GM19438 (cell line): ENCODE data around the gene NFIA.
"Not testable (repeated sequence)": the region's sequence is repeated elsewhere in the genome, so short reads cannot be mapped to it uniquely, and the experiment has no call there.

Source experiments
- ATAC-seq: cut with Tn5 transposase; IDR thresholded peaks from one replicate; pipeline ENCODE4 v1.9.1; 2021; ENCODE audit warnings: low read depth; ENCODE audit not compliant: unreplicated experiment

NFIA gene

DNA sequence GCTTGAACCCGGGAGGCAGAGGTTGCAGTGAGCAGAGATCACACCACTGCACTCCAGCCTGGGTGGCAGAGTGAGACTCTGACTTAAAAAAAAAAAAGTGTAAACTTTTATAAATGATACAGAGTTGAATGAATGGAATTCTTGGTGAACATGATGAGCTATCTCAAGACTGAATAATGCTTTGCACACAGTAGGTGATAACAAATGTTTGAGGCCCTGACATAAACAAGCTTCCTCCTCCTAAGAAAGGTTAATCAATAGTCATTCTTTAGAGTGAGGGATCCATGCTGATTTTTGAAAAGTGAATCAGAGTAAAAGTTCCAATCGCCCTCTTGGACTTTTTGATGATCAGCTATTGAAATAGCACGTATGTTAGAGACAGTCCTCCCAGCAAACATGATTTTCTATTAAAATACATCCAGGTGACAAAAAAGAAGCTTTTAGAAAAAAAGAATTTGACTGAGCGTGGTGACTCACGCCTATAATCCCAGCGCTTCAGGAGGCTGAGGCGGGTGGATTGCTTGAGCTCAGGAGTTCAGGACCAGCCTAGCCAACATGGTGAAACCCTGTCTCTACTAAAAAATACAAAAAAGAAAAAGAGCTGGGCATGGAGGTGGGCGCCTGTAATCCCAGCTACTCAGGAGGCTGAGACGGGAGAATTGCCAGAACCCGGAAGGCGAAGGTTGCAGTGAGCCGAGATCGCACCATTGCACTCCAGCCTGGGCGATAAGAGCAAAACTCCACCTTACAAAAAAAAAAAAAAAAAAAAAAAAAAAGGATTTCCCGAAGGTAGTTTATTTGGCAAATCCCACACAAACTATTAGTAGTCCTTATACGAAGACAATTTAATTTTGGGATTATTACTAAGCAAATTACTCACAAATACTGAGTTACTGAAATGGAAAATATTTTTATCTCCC is 181.8 kb downstream of the NFIA start:
- ATAC-seq, result no peak

DNA sequence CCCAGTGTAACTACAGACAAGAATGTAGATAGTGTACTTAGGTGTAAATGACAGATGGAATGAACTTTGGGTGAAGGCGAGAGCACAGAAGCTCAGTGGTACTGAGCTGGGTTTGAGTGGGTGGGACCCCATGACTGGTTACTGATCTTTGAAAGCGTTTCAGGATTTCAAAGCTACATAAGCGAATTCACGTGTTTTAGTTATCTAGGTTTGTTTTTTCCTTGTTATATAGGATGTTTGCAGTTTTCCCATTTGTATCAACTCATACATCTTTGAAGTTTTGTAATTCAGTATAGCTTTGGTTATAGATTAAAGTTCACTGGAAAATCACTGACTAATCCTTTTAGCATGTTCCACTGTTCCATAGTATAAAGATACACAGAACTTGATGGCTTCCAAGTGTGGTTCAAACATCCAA is 182.5 kb downstream of the NFIA start:
- no peak for ATAC-seq

DNA sequence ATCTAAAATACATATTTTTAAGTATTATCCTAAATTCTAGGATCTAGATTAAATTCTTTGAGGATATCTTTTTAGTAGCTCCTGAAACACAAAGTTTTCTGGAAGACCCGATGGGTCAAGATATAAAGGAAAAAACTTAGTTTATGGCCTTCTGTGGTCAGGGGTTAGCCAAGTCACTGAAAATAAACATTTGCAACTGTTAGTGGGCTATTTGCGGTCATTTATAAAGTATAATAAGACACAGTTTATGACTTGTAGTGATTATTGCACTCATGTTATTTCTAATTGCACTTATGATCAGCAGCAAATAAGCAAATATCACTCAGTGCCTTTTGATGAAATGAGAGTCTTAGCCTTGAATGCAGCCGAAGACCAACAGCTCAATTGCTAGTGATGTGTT is 183.3 kb downstream of the NFIA start:
- ATAC-seq, result no peak

DNA sequence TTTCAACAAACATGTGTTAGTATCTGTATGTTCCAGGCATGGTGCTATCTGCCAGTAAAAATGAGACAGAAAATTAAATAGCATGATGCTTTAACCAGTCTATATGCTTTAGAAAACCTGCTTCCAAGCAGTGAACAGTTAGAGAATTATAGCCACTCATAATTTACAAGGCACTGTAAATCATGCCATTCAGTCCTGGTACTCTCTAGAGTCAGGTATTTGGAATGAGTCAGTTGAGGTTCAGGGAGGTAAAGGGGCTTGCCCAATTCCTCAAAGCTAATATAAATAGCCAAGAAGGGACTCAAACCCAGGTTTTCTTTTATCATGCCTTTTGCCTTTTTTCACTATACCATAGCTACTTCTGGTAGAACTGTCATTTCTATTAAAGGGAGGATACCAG is 184.4 kb downstream of the NFIA start:
- ATAC-seq, result no peak

DNA sequence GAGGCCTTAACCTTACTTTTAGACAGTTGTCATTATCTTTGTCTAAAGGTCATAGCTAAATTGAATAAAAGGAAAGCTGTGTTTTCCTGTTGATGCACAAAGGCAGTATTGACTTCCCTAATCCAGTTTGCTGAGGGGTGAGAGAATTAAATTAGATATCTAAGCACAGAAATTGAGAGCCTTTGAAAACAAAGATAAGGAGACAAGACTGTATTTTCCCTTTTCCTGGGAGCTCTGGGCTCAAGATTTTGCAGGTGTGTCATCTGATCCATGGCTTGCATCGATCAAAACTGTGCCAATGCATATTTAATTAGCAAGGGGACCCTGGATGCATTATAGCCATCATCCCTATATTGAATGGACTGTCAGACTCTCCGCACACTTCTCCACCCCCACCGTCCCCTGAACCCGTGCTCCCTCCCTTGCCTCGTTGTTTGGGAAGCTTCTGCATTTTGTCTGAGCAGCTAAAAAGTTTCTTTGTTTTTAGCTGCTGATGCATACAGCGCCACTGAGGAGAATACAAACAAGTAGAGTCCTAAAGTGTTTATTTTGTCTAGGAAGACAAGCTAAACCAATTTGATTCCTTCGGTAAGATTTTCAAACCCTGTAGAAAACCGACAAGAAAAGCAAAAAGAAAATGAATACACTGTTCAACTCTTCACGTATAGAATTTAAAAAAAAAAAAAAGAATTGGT is 186.3 kb downstream of the NFIA start:
- ATAC-seq, result no peak

DNA sequence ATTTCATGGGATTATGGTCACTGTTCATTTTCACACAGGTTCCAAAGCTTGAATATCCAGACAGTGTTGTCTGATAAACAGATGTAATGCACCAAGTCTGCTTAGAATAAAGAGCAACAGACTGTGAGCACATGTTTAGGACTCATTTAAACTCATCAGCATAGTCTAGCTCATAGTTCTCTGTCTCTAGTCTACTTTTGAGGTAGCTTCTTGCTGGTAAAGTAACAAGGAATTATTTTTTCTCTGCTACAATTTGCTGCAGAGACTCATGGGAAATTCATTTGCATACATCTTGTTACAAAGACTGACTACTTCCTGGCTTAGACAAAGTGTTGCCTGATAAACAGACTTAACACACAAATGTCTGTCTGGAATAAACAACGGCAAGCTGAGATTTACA is 187.2 kb downstream of the NFIA start:
- no peak for ATAC-seq

DNA sequence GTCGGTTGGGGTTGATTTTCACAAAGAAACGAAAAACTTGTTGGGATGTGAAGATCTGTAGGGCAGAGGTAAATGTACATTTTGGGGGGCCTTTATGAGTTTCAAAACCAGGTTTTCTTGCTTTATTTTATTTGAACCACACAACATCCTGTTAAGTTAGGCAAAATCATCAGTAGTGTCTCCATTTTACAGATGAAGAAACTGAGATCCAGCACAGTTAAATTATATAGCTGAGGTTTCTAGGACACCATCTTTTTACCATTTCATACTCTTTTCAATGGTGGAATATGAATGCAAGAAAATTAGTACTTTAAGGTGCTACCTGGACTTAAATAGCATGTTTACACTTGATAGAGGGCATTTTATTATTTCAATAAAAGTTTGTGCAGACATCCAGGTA is 187.7 kb downstream of the NFIA start:
- ATAC-seq, result no peak

DNA sequence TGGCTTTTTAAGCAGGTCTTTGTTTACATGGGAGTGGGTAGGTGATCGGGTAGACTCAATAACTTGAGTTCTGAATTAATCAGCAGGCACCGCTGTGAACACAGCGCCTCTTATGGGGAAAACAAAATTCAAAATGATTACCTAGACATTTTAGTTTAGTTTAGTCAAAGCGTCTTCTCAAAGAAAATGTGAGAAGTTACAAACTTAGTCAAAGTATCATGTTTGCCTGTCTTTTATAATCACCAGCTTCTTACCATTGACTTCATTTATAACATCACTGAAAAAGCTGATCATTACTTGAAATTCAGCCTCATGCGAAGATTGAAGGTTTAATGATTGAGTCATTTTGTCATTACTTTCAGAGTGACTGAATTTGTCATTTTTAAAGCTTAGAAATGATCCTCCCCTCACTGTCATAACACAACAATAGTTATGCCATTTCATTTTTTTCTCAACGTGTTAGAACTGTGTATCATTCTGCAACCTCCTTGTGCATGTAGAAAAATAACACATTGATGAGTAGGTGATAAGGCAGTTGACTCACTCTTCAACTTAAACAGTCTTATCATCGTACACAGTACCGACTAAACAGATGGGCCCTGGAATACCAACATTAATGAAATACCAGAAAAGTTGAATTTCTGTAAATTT is 188.5 kb downstream of the NFIA start:
- ATAC-seq, result no peak

DNA sequence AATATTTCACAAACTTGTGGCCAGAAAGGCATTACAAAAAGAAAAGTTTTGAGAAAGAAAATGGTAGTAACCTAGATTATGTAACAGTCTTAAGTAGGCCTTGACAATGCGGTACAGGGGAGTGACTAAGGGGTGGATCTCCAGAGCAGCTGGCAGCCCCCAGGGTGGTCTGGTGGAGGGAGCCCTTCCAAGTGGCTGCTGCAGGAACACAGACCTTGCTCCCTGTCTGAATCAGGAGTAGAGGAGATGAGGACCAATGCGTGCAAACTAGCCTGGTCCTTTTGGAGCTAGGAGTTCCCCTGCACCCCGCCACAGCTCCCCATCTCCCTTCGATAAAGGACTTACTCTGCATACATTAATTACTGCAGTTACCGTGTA is 189.0 kb downstream of the NFIA start:
- no peak for ATAC-seq

DNA sequence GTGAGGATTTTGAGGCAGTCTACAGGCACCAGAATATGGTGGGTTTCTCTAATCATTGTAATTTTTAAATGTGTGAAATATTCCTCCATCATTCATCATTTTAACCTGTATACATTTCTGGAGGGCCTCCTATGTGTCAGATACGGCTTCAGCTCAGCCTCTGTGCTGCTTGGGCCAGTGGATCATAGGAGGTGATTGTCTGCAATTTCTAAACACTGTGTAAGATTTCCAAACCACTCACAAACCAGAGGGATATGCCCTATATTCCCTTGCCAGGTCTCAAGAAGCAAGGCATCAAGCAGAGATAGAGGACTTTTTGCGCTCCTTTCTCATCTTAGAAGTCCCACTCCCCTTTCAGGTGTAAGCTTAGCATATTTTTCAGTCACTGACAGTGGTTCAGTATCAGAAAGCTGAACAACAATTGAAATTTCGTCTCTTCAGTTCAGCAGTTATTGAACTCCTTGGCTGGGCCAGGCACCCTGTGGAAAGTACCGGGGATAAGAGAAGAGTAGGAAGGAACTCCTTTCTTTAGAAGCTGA is 190.9 kb downstream of the NFIA start:
- ATAC-seq, result no peak

DNA sequence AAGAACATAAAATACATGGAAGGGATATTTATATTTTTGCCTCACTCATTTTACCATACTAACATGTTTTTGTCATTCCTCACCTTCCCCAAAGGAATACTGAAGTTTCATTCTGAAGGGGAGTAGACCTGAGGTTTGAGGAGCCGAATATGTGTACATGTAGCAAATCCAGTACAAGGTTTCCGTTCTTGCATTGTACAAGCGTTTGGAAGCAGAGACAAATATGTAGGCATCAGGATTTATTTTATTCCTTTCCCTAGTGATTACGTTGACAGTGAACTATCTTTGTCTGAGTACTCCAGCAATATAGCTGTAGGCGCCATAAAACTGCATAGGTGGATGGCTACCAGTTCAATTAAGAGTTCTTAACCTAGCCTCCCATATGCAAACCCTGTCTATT is 191.5 kb downstream of the NFIA start:
- ATAC-seq, result no peak

DNA sequence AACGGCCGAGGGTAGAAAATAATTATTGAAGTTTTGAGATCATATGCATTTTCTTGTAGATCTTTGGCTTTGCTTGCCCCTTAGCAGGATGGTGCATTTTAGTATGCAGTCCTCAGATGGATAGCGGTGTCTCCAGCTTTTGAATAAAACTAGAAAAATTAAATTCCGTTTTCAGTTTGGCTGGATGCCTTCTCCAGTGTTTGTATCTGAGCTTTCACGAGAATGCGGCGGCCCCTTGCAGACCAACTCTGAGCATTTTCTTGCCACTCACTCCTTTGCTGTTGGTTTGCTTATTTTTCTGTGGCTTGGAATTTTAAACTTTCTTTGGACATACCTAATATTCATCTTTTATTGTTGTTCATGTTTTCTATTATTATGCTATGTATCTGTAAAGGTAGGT is 192.6 kb downstream of the NFIA start:
- no peak for ATAC-seq

DNA sequence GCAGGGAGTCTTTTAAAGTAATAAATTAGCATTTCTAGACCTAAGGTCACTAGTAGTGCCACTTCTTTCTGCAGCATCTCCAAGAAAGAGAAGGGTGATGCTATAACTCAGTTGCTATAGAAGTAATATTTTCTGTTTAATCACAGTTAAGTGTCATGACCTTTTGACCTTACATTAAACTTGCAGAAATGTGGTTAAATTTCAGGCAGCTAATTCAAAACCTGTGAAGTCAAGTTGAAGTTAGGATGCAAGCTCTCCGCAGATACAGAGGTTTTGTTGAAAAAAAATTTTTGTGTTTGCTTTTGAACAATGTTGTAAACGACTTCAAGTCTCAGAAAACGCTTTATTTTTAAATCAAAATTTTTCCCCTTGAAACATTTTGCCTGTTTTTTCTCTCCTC is 193.9 kb downstream of the NFIA start:
- no peak for ATAC-seq

DNA sequence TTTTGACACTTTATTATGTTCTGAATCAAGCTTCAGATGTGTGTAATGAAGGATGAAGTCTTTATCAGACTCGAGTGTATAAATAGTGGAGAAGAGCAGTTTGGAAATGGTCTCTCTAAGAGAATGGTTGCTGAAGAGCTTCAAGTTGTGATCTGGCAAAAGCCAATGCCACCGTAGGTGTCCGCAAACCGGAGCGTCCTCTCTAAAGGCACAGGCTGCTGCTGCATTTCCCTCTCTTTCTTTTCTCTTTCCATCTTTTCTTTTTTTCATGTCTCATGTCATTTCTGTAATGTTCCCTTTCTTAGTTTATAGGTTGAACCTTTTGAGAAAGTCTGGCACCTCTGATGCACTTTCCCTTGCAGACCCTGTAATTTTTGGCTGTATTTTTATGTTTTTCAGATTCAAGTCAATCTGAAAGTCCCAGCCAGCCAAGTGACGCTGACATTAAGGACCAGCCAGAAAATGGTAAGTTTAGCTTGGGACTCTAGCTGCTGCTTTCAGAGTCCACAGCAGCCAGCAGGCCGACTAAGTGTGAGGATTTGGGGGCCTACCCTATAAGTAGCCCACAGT is 194.8 kb downstream of the NFIA start:
- ATAC-seq, result no peak

DNA sequence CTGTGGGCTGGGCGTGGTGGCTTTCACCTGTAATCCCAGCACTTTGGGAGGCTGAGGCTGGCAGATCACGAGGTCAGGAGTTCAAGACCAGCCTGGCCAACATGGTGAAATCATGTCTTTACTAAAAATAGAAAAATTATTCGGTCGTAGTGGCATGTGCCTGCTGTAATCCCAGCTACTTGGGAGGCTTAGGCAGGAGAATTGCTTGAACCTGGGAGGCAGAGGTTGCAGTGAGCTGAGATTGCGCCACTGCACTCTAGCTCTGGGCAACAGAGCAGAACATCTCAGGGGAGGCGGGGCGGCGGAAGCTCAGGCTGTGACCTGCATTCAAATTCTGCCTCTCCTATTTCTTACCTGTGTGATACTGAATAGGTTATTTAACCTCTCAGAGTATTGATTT is 196.1 kb downstream of the NFIA start:
- ATAC-seq, result not testable (repeated sequence)

DNA sequence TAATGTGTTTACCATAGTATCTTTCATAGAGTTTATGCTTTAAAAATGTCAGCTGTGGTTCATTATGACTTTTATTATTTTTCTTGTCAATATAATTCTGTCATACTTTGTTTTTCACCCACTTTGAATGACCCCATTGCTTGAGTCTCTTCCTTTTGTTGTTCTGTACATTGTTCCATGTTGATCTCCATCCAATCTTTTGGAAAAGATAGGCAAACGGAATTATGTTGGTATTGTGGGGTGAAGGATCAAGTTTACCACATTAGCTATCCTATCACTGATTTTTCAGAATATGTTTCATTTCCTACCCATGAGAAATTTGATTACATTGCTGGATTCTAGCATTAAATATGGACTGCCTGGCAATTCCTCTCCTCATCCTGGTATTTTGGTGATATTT is 196.6 kb downstream of the NFIA start:
- no peak for ATAC-seq

DNA sequence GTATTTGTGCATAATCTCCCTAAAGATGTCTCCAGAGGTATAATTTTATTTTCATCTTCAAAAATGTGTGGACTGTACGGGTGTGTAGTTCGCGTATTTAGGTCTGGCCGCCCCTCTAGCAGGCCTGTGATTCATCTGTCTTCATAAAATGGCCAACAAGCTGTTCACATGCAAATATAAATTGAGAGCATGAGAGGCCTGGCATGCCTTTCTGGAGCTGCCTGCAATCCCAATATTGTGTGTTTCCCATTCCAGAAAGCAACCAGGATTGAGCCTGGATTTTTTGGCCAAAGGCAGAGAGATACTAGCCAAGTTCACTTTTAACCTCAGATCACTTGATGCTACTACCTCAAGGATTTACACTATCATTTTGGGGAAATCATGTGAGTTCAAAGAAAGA is 197.2 kb downstream of the NFIA start:
- no peak for ATAC-seq

DNA sequence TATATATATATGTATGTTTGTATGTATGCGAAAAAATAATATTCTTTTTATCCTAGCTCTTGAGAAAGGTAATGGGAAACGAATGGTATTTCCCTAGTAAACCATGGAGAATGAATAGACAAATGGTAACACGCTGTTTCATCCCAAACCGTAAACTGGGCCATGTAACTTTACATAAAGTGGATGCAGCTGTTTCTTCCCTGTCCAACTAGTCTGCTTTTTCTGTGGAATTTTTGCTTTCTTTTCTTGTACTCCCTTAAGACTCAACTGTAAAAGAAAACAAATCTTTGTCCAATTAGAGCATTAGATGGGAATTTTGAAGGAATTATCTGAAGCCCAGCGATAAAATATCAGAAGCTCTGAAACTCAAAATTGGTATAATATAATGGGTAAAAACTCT is 198.1 kb downstream of the NFIA start:
- ATAC-seq, result no peak

DNA sequence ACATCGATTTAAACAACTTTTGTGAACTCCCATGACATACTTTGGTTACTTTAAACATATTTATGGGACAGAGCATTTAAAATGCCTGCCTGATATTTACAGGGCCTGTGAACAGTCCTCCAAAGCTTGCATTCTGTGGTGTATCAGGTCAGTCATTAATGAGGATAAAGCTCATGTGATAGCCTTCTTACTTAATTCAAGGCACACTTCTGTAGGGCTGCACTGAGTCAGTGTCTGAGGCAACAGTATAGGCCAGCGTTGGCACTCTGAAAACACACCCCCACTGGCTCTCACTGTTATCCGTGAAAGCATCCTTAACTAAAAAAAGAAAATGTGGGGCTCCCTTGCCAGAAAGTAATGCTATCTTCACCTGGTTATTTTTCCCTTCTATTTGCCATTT is 200.0 kb downstream of the NFIA start:
- ATAC-seq, result no peak

DNA sequence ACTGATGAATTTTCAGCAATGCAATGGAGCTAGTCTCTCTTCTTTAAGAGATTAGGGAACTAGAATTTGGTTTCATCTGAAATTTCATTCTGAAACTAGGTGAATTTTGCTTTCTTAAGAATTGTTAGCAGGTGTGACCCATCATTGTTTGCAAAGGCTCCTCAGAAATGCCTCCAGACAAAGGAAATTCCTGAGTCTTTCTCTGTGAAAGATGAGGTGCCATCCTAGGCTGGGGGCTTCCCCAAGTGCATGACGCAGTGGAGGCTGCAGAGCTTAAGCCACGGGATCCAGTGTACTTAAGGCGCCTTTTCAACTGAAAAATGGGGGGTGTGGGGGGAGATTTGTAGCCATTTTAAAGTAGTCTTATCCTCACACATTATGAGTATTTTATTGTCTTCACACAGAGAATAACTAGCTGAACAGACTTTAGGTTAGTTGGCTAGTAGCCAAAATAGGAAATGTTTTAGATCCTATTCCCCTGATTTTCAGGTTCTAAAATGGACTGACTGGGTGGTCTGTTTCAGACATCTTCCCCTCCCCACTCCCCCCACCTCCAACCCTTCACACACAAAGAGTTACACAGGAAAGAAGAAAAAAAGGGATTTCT is 202.0 kb downstream of the NFIA start:
- no peak for ATAC-seq

DNA sequence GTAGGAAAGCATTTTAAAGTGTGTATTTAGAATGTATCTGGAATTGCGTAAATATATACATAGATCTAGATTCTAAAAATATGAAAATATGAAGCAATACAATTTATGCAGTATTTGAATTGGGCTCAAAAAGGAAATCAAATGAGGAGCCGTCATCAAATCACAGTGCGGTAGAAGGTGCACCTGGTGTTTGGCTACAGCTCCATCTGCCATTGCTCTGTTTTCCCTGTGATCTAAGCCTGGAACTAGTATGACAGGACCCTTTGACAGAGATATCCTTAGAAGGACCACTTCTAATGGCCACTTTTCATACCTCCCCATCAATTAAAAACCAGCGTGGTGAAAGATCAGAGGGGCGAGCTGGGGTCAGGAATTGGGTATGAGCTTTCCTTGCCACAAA is 202.6 kb downstream of the NFIA start:
- no peak for ATAC-seq
